ENCODE results near the gene TMEM238L. TPM values are rescaled to one million over a fixed set of nuclear protein-coding genes. Genes with fewer than 3 reads are reported as not detected.

The TMEM238L gene
- total and polyA plus RNA-seq, 2 of the 13 experiments (the other 11 are each of a cell fraction or from before 2014, with no cell fraction given), result not detected

DNA sequence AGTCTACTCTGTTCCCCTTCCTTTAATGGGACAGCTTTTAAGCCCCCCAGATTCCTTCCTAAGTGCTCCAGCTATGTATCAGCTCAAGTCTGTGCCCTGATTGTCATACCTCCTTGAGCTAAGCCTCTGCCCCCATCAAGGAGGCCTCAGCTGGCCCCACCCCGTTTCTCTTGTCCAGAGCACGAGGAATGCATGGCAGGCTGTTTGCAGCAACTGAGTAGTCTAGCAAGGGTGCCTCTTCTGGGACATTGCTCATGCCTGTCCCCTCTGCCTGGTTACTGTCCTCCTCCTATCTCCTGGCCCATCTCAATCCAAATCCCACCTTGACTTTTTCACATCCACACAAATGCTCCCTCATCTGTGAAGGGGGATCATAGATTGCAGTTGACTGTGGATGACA lies 46.3 kb downstream of the TMEM238L start:
- no peaks in the 10 kb centered on the region for H4K20me1 ChIP-seq (ENCODE audit: insufficient read depth, low read length)
- intact Hi-C loops (cut with micrococcal nuclease; ENCODE audit: unreplicated experiment), result loop anchor here (5.0 kb wide), 1 partner anchor 90 kb away; no protein-coding TSS in a partner anchor
- DNase-seq (ENCODE audit: low spot score) (no peak), ATAC-seq (peak; percentile 43), FAIRE-seq (no peak)
- no peak overlapping the region for H2AFZ ChIP-seq (ENCODE audit: low read length)
- no peaks in the 10 kb centered on the region for H3K36me3 ChIP-seq (replicated peaks in 1 of 2; ENCODE audit: control insufficient read depth in 1 of 2, insufficient read depth in 2 of 2, low read length in 2 of 2)
- CTCF ChIA-PET (ENCODE audit: low intra/inter-chr PET ratio, low total read pairs), result no interaction called here
- H3K4me2 ChIP-seq (ENCODE audit: low read depth, low read length), result peak overlapping the region; percentile 38
- POLR2A ChIA-PET, result no interaction called here
- H3K4me1 ChIP-seq (ENCODE audit: insufficient read depth, low read length), result peaks cover 31% of the 10 kb centered on the region
- WGBS (ENCODE audit: low lambda C conversion rate), result 0% methylated on average over 2 of the region's 2 CpGs
- peaks cover 0 to 3% of the 10 kb centered on the region in 2 experiments; a peak in 1 of 5 replicates for H3K27me3 ChIP-seq (ENCODE audit: control insufficient read depth in 1 of 2, insufficient read depth in 2 of 2, low read length in 2 of 2)
- no peak overlapping the region for H3K9ac ChIP-seq (ENCODE audit: insufficient read depth, low read depth, low read length)
- TF ChIP-seq ZNF776 (CRISPR knock-in tag; IDR thresholded peaks at IDR 0.05) (no peak), KDM5B (CRISPR knock-in tag; IDR thresholded peaks at IDR 0.05; ENCODE audit: borderline replicate concordance) (no peak), SAFB2 (CRISPR knock-in tag; IDR thresholded peaks at IDR 0.05; ENCODE audit: borderline replicate concordance, low read depth) (no peak), HMG20A (CRISPR knock-in tag; IDR thresholded peaks at IDR 0.05; ENCODE audit: borderline replicate concordance) (no peak), ZNF205 (CRISPR knock-in tag; IDR thresholded peaks at IDR 0.05) (no peak), KMT2A (CRISPR knock-in tag; IDR thresholded peaks at IDR 0.05) (no peak), ZNF615 (CRISPR knock-in tag; IDR thresholded peaks at IDR 0.05; ENCODE audit: borderline replicate concordance) (no peak), RAD21 (CRISPR knock-in tag; IDR thresholded peaks at IDR 0.05) (no peak), CHCHD3 (CRISPR knock-in tag; IDR thresholded peaks at IDR 0.05) (no peak)
- TF ChIP-seq, protein P1, sequence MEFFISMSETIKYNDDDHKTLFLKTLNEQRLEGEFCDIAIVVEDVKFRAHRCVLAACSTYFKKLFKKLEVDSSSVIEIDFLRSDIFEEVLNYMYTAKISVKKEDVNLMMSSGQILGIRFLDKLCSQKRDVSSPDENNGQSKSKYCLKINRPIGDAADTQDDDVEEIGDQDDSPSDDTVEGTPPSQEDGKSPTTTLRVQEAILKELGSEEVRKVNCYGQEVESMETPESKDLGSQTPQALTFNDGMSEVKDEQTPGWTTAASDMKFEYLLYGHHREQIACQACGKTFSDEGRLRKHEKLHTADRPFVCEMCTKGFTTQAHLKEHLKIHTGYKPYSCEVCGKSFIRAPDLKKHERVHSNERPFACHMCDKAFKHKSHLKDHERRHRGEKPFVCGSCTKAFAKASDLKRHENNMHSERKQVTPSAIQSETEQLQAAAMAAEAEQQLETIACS (CRISPR knock-in tag; IDR thresholded peaks at IDR 0.05), result no peak
- H3K9me3 ChIP-seq (ENCODE audit: low read length), result no peaks in the 10 kb centered on the region
- H3K4me3 ChIP-seq (replicated peaks in 1 of 3; ENCODE audit: insufficient read depth in 1 of 3, low read depth in 2 of 3, low read length in 3 of 3), result no peak overlapping the region
- H3K79me2 ChIP-seq (ENCODE audit: insufficient read depth, low read length), result no peaks in the 10 kb centered on the region
- BruUV-seq (replicated peaks), result no TSS peak
- H3K27ac ChIP-seq (ENCODE audit: extremely low read length, insufficient read depth, low read length), result no peak overlapping the region
- in situ Hi-C loops (cut with HindIII; ENCODE audit: extremely low pct_ligation_motif_present, low pct_unique_long_range_greater_than_20kb), result no loop called here
